Muscle of leg (tissue), 11 donors: ENCODE data around the gene PTPN13. TPM values are rescaled to one million over a fixed set of nuclear protein-coding genes. Genes with fewer than 3 reads are reported as not detected.
A peak's percentile ranks its signal among the peaks of the same experiment; 100 is the strongest.

Source experiments
- DNase-seq: peaks from one replicate; pipeline ENCODE4 v3.0.0; 2013
- H3K27ac ChIP-seq: one replicate; pipeline ENCODE4 v1.5.1; 2013; ENCODE audit warnings: mild to moderate bottlenecking, low read length, control low read depth
- H3K27me3 ChIP-seq: one replicate; pipeline ENCODE4 v1.6.1; 2013; ENCODE audit warnings: low read length; ENCODE audit not compliant: control insufficient read depth, insufficient read depth
- H3K36me3 ChIP-seq: one replicate; pipeline ENCODE4 v1.6.1; 2013; ENCODE audit warnings: low read length; ENCODE audit not compliant: control insufficient read depth, insufficient read depth
- H3K4me1 ChIP-seq: one replicate; pipeline ENCODE4 v1.6.1; 2013; ENCODE audit warnings: low read length; ENCODE audit not compliant: control insufficient read depth, insufficient read depth
- H3K4me3 ChIP-seq: one replicate; pipeline ENCODE4 v1.5.1; 2013; ENCODE audit warnings: low read length, control low read depth
- H3K9me3 ChIP-seq: replicated peaks from 2 replicates; pipeline ENCODE4 v1.6.1; 2013; ENCODE audit warnings: low read depth, low read length; ENCODE audit not compliant: control insufficient read depth
- WGBS: methylation state at CpG from one replicate; pipeline ENCODE4 v1.1.5; 2013; ENCODE audit warnings: missing lambda C conversion rate; ENCODE audit not compliant: insufficient coverage; 5-methylcytosine and 5-hydroxymethylcytosine counted together
- polyA plus RNA-seq, 8 donors: library from polyadenylated mRNA; unstranded; fragments of 120-200 nt; gene quantifications; one replicate each; pipeline versions ENCODE4 v1.2.1 to v1.2.3, GENCODE V29; 2013; ENCODE audit warnings: inconsistent platforms in 1 of 8, low replicate concordance in 1 of 8; ENCODE audit not compliant: insufficient read length in 8 of 8, insufficient read depth in 1 of 8
- total RNA-seq: library from RNA; stranded (reverse); fragments of 120-200 nt; gene quantifications from one replicate; pipeline ENCODE4 v1.2.4, GENCODE V29; 2013

PTPN13 gene
- total and polyA plus RNA-seq, 9 donors, result 2.8 to 14.2 (median 4.8) TPM

DNA sequence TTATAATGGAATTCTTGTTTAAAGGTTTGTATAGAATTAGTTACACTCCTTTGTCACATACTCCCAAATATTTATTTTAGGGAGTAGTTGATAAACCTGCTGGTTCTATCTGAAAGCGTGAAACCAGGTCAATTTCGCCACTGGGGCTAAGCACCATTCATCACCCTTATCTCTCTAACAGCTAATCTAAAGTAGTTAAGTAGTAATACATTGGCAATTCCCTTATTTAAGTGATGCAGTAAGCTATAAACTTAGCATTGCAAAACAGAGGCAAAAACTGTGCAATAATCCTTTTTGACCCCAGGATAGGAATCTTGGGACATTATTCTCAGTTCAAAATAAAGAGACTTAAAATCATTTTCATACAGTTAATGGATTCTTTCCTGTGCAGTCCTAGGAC, 33.7 kb upstream of the PTPN13 start:
- WGBS, result no CpG with 5 or more reads among the region's 2 CpGs
- Histone ChIP-seq H3K9me3 (no peaks in the 10 kb centered on the region), H3K4me3 (no peak overlapping the region), H3K27ac (no peak overlapping the region), H3K4me1 (no peaks in the 10 kb centered on the region), H3K36me3 (no peaks in the 10 kb centered on the region), H3K27me3 (no peaks in the 10 kb centered on the region)
- no peak for DNase-seq

DNA sequence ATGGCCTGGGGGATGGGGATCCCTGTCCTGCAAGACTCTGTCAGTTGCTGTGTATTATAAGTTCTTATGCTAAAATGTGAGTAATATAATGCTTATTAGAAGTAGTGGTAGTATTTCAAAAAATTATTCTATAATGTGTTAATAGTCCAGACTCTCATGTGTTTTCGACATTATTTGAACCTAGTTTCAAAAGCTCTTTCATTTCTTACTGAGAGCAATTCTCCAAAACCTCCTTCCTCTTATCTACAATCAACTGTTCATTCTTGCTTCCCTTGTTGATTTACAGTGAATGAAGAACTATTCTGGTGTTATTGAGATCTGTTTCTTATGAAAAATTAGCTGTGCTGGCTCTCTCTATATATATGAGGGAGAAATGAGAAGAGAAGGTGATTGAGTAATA, 32.9 kb upstream of the PTPN13 start:
- Histone ChIP-seq H3K4me3 (no peak overlapping the region), H3K9me3 (no peaks in the 10 kb centered on the region), H3K27me3 (no peaks in the 10 kb centered on the region), H3K27ac (no peak overlapping the region), H3K36me3 (no peaks in the 10 kb centered on the region), H3K4me1 (no peaks in the 10 kb centered on the region)
- DNase-seq, result no peak
- WGBS, result no CpG with 5 or more reads among the region's 1 CpG

DNA sequence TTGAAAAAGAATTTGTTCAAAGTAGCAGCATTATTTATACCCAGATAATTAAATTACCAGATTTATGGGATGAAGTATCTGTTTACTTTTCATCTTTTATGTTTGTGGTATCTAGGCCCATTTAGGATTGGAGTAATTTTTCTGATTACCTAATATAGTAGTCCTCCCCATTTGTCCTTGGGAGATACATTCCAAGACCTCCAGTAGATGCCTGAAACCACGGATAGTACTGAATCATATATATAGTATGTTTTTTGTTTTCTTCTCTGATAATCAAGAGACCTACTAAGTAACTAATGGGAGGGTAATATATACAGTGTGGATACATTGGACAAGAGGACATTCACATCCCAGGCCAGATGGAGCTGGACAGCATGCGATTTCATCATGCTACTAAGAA, 30.7 kb upstream of the PTPN13 start:
- Histone ChIP-seq H3K36me3 (no peaks in the 10 kb centered on the region), H3K27me3 (no peaks in the 10 kb centered on the region), H3K4me1 (no peaks in the 10 kb centered on the region), H3K9me3 (no peaks in the 10 kb centered on the region), H3K4me3 (no peak overlapping the region), H3K27ac (no peak overlapping the region)
- no CpG with 5 or more reads among the region's 2 CpGs for WGBS
- no peak for DNase-seq

DNA sequence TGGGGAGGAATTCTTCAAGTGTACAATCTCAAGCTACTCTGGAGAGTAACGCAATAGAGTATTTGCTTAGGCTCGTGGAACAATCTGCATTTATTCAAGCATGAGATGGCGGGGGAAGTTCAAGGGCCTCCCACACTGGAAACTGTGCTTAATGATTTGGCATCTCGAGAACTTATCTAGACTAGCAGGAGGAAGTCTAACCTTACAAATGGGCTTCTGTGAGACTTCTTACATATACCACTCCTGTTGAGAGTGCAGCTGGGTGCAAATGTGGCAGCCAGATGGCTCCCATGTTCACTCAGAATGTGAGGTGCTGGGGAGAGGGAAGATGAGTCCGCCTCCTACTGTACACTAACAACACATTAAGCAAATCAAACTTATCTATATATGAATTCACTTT, 29.3 kb upstream of the PTPN13 start:
- H3K36me3 ChIP-seq, result no peaks in the 10 kb centered on the region
- H3K9me3 ChIP-seq, result no peaks in the 10 kb centered on the region
- H3K27me3 ChIP-seq, result no peaks in the 10 kb centered on the region
- DNase-seq, result no peak
- 84% methylated on average over 3 of the region's 5 CpGs for WGBS
- H3K4me3 ChIP-seq, result no peak overlapping the region
- no peak overlapping the region for H3K27ac ChIP-seq
- H3K4me1 ChIP-seq, result no peaks in the 10 kb centered on the region

DNA sequence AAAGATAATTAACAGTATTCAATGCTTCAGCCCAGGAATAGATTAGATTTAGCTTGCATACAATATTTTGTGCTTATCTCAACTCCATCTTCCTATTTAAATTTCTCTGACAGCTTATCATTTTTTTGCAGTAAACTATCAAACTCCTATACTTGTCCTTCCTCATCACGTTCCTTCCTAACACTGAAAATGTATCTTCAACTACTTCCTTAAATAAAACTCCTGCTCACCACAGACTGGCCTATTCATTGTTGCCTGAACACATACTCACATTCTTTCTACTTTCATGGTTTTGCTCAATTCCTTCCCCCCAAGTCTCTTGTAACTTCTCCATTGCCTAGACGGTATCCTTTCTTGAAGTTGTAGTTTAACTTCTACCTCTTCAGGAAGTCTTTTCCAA, 28.5 kb upstream of the PTPN13 start:
- DNase-seq, result no peak
- Histone ChIP-seq H3K4me1 (no peaks in the 10 kb centered on the region), H3K27me3 (no peaks in the 10 kb centered on the region), H3K4me3 (no peak overlapping the region), H3K36me3 (no peaks in the 10 kb centered on the region), H3K9me3 (no peaks in the 10 kb centered on the region), H3K27ac (no peak overlapping the region)
- 67% methylated on average over 1 of the region's 2 CpGs for WGBS

DNA sequence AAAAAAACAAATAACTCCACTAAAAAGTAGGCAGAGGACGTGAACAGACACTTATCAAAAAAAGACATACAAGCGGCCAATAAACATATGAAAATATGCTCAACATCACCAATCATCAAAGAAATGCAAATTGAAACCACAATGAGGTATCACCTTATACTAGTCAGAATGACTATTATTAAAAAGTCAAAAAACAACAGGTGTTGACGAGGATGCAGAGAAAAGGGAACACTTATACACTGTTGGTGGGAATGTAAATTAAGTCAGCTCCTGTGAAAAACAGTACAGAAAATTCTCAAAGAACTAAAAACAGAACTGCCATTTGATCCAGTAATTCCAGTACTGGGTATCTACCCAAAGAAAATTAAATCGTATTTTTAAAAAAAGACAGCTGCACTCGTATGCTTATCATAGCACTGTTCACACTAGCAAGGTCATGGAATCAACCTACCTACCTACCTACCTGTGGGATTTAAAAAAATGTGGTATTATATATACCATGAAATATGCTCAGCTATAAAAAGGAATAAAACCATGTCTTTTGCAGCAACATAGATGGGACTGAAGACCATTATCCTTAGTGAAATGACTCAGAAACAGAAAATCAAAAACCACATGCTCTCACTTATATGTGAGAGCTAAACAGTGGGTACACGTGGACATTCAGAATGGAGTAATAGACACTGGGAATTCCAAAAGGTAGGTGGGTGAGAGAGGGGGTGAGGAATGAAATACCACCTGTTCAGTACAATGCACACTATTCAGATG, 24.8 kb upstream of the PTPN13 start:
- no peaks in the 10 kb centered on the region for H3K27me3 ChIP-seq
- no peak overlapping the region for H3K4me3 ChIP-seq
- H3K36me3 ChIP-seq, result no peaks in the 10 kb centered on the region
- DNase-seq, result no peak
- no peaks in the 10 kb centered on the region for H3K9me3 ChIP-seq
- no CpG with 5 or more reads among the region's 6 CpGs for WGBS
- H3K27ac ChIP-seq, result no peak overlapping the region
- H3K4me1 ChIP-seq, result no peaks in the 10 kb centered on the region

DNA sequence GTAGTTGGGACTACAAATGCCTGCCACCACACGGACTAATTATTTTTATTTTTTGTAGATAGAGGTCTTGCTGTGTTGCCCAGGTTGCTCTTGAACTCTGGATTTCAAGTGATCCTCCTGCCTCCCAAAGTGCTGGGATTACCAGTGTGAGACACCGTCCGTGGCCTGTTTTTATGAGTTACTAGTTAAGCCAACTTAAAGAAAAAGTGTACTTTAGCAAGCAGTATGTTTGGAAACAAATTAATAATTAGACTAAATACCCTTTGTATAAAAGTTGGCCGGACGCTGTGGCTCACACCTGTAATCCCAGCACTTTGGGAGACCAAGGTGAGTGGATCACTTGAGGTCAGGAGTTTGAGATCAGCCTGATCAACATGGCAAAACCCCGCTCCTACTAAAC, 14.2 kb upstream of the PTPN13 start:
- DNase-seq, result no peak
- Histone ChIP-seq H3K4me1 (no peaks in the 10 kb centered on the region), H3K36me3 (no peaks in the 10 kb centered on the region), H3K27ac (no peak overlapping the region), H3K9me3 (no peaks in the 10 kb centered on the region), H3K4me3 (no peak overlapping the region), H3K27me3 (no peaks in the 10 kb centered on the region)
- no CpG with 5 or more reads among the region's 6 CpGs for WGBS

DNA sequence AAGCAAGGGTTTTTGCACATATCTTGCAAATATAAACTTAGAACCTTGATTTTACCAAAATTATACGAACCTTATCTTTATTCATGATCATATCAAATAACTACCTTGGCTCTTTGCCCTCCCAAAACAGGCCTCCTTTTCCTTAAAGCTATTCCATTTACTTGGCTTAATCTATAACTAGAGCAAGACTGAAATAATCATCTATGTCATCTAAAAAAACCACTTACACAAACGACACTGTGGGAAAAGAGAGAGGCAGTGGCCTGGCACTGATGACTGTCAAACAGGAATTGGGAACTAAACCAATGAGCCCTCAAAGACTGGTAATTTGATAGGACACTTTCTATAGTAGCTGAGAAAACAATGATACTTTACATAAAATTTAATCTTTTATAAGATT, 11.7 kb upstream of the PTPN13 start:
- DNase-seq, result no peak
- no peak overlapping the region for H3K27ac ChIP-seq
- H3K4me3 ChIP-seq, result no peak overlapping the region
- H3K9me3 ChIP-seq, result no peaks in the 10 kb centered on the region
- H3K36me3 ChIP-seq, result no peaks in the 10 kb centered on the region
- H3K27me3 ChIP-seq, result no peaks in the 10 kb centered on the region
- no peaks in the 10 kb centered on the region for H3K4me1 ChIP-seq
- 80% methylated on average over 1 of the region's 2 CpGs for WGBS

DNA sequence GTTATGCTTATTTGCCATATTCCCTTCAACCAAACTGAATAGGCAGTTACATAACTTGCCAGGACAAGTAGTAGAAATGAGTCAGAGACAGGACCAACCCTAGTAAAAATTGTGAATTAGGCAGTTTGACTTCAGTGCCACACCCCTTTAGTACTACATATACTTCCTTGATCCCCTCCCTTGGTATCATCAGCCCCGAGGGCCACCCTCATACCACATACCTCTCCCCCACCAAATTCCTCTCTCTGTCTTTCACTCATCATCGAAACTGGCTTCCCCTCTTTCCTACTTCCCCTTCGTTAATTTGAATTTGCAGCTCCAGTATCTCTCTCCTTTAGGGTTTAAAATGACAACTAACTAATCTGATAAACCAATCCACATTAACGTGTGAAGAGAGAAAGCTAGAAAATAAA, 7.9 kb upstream of the PTPN13 start:
- H3K27me3 ChIP-seq, result no peaks in the 10 kb centered on the region
- H3K4me1 ChIP-seq, result no peaks in the 10 kb centered on the region
- no peak for DNase-seq
- no peak overlapping the region for H3K27ac ChIP-seq
- no peaks in the 10 kb centered on the region for H3K9me3 ChIP-seq
- WGBS, result 75% methylated on average over 1 of the region's 4 CpGs
- H3K4me3 ChIP-seq, result no peak overlapping the region
- no peaks in the 10 kb centered on the region for H3K36me3 ChIP-seq

DNA sequence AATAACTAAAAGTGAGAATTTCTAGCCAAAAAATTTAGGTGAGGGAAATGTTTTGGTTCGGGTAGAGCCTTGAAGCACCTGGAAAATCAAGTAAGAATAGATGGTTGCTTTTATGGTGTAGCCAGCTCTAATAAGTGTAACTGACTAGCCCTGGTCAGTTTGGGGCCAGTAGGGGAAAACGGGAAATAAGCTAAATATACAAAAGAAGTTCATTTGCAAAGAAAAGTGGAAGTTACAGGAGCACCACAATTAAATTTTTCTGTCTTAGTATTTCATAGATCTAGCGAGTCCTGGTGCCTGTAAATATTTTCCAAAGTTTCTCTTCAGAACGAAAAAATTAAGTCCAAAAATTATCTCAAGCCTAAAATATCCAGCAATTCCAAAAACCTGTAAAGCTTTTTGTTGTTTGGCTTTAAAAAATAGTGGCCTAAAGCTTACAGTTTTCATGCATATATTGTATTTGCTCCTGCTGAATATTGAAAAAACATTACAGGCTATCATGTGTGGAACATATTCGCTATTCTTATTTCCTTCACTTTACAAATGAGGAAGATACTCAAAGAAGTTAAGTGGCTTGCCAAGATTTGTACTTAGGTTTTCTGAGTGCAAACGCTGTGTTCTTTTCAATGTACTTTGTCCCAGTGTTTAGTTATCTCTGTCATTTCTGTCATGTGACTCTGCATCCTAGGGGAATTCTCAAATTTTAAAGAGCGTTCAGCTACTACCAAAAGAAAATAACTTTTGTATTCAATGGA, 7.3 kb upstream of the PTPN13 start:
- Histone ChIP-seq H3K27ac (no peak overlapping the region), H3K27me3 (no peaks in the 10 kb centered on the region), H3K9me3 (no peaks in the 10 kb centered on the region), H3K4me3 (no peak overlapping the region), H3K36me3 (no peaks in the 10 kb centered on the region), H3K4me1 (no peaks in the 10 kb centered on the region)
- peak; percentile 33 for DNase-seq
- WGBS, result 100% methylated on average over 1 of the region's 7 CpGs
